Ectodermal cell (in vitro differentiated cells): Measurements from ENCODE around the gene UGT1A8.
"Not testable (repeated sequence)": the region's sequence is repeated elsewhere in the genome, so short reads cannot be mapped to it uniquely, and the experiment has no call there.

Experiments
- H3K27ac ChIP-seq: 2 replicates; pipeline ENCODE4 v1.7.0; 2013; ENCODE audit warnings: mild to moderate bottlenecking, low read depth, low read length; ENCODE audit not compliant: insufficient read depth, poor library complexity, severe bottlenecking
- H3K27me3 ChIP-seq: 2 replicates; pipeline ENCODE4 v1.7.0; 2013; ENCODE audit warnings: mild to moderate bottlenecking, low read length; ENCODE audit not compliant: insufficient read depth, control insufficient read depth, poor library complexity, severe bottlenecking
- H3K36me3 ChIP-seq: one replicate; pipeline ENCODE4 v1.7.0; 2013; ENCODE audit warnings: low read length; ENCODE audit not compliant: control insufficient read depth, insufficient read depth
- H3K4me1 ChIP-seq: one replicate; pipeline ENCODE4 v1.7.0; 2013; ENCODE audit warnings: low read length; ENCODE audit not compliant: control insufficient read depth, insufficient read depth
- H3K4me3 ChIP-seq: 2 replicates; pipeline ENCODE4 v1.7.0; 2013; ENCODE audit warnings: low read depth, low read length, control low read depth; ENCODE audit not compliant: insufficient read depth
- H3K9me3 ChIP-seq: 2 replicates; pipeline ENCODE4 v1.7.0; 2013; ENCODE audit warnings: mild to moderate bottlenecking, low read length, moderate library complexity; ENCODE audit not compliant: control insufficient read depth
- WGBS, 2 experiments: methylation state at CpG; one replicate each; pipeline ENCODE4 v1.1.7; 2013; ENCODE audit warnings: missing lambda C conversion rate in 2 of 2; 5-methylcytosine and 5-hydroxymethylcytosine counted together

Gene UGT1A8

GRCh38 chr2:233597522-233597921 lies 19.9 kb upstream of the UGT1A8 start:
- Histone ChIP-seq H3K9me3 (no peaks in the 10 kb centered on the region), H3K4me3 (no peak overlapping the region), H3K36me3 (no peaks in the 10 kb centered on the region), H3K27me3 (no peaks in the 10 kb centered on the region), H3K27ac (no peak overlapping the region), H3K4me1 (no peaks in the 10 kb centered on the region)
- WGBS, 2 experiments = 100% methylated on average over 1 of the region's 1 CpG

GRCh38 chr2:233598952-233599351 lies 18.5 kb upstream of the UGT1A8 start:
- 88 to 92% methylated on average over 3 of the region's 3 CpGs for WGBS, 2 experiments
- H3K27ac ChIP-seq = no peak overlapping the region
- no peaks in the 10 kb centered on the region for H3K36me3 ChIP-seq
- no peaks in the 10 kb centered on the region for H3K4me1 ChIP-seq
- no peaks in the 10 kb centered on the region for H3K27me3 ChIP-seq
- no peaks in the 10 kb centered on the region for H3K9me3 ChIP-seq
- no peak overlapping the region for H3K4me3 ChIP-seq

GRCh38 chr2:233600386-233600785 lies 17.0 kb upstream of the UGT1A8 start:
- Histone ChIP-seq H3K4me3 (no peak overlapping the region), H3K9me3 (no peaks in the 10 kb centered on the region), H3K36me3 (no peaks in the 10 kb centered on the region), H3K27me3 (no peaks in the 10 kb centered on the region), H3K27ac (no peak overlapping the region), H3K4me1 (no peaks in the 10 kb centered on the region)
- 91 to 99% methylated on average over 2 of the region's 2 CpGs for whole genome bisulfite sequencing, 2 experiments

- Histone ChIP-seq H3K27ac (no peak overlapping the region), H3K36me3 (no peaks in the 10 kb centered on the region), H3K4me3 (no peak overlapping the region), H3K27me3 (no peaks in the 10 kb centered on the region), H3K4me1 (no peaks in the 10 kb centered on the region), H3K9me3 (no peaks in the 10 kb centered on the region)
- 91 to 97% methylated on average over 1 of the region's 1 CpG for WGBS, 2 experiments
Observed at GRCh38 chr2:233602076-233602475, 15.4 kb upstream of the UGT1A8 start.

- H3K27ac ChIP-seq = no peak overlapping the region
- no peaks in the 10 kb centered on the region for H3K4me1 ChIP-seq
- no peaks in the 10 kb centered on the region for H3K36me3 ChIP-seq
- H3K27me3 ChIP-seq = no peaks in the 10 kb centered on the region
- no peaks in the 10 kb centered on the region for H3K9me3 ChIP-seq
- 93 to 95% methylated on average over 4 of the region's 4 CpGs for WGBS, 2 experiments
- H3K4me3 ChIP-seq = no peak overlapping the region
Observed at GRCh38 chr2:233603520-233603919, 13.9 kb upstream of the UGT1A8 start.

GRCh38 chr2:233604826-233605225 lies 12.6 kb upstream of the UGT1A8 start:
- WGBS, 2 experiments = 89 to 92% methylated on average over 3 of the region's 3 CpGs
- H3K36me3 ChIP-seq = no peaks in the 10 kb centered on the region
- no peak overlapping the region for H3K4me3 ChIP-seq
- H3K27ac ChIP-seq = no peak overlapping the region
- H3K27me3 ChIP-seq = no peaks in the 10 kb centered on the region
- no peaks in the 10 kb centered on the region for H3K9me3 ChIP-seq
- H3K4me1 ChIP-seq = no peaks in the 10 kb centered on the region

- no peak overlapping the region for H3K4me3 ChIP-seq
- no peaks in the 10 kb centered on the region for H3K4me1 ChIP-seq
- no peaks in the 10 kb centered on the region for H3K36me3 ChIP-seq
- WGBS, 2 experiments = 82 to 88% methylated on average over 1 of the region's 1 CpG
- H3K27ac ChIP-seq = no peak overlapping the region
- no peaks in the 10 kb centered on the region for H3K9me3 ChIP-seq
- no peaks in the 10 kb centered on the region for H3K27me3 ChIP-seq
Observed at GRCh38 chr2:233605680-233606079, 11.8 kb upstream of the UGT1A8 start.

- 88 to 91% methylated on average over 4 of the region's 4 CpGs for WGBS, 2 experiments
- Histone ChIP-seq H3K9me3 (no peaks in the 10 kb centered on the region), H3K27me3 (no peaks in the 10 kb centered on the region), H3K36me3 (no peaks in the 10 kb centered on the region), H3K4me1 (no peaks in the 10 kb centered on the region), H3K4me3 (no peak overlapping the region), H3K27ac (no peak overlapping the region)
Observed at GRCh38 chr2:233611284-233611683, 6.1 kb upstream of the UGT1A8 start.

GRCh38 chr2:233620204-233620603 lies 2.8 kb downstream of the UGT1A8 start:
- Histone ChIP-seq H3K27ac (no peak overlapping the region), H3K9me3 (no peaks in the 10 kb centered on the region), H3K4me1 (no peaks in the 10 kb centered on the region), H3K36me3 (no peaks in the 10 kb centered on the region), H3K27me3 (no peaks in the 10 kb centered on the region), H3K4me3 (no peak overlapping the region)
- 86 to 91% methylated on average over 3 of the region's 4 CpGs for WGBS, 2 experiments

GRCh38 chr2:233621863-233622262 lies 4.4 kb downstream of the UGT1A8 start:
- H3K4me1 ChIP-seq, H3K27me3 ChIP-seq, H3K27ac ChIP-seq, H3K9me3 ChIP-seq, H3K4me3 ChIP-seq, H3K36me3 ChIP-seq: not testable (repeated sequence)
- 95 to 97% methylated on average over 4 of the region's 5 CpGs for WGBS, 2 experiments

GRCh38 chr2:233627331-233628025 lies 10.0 kb downstream of the UGT1A8 start:
- Histone ChIP-seq H3K4me1 (no peaks in the 10 kb centered on the region), H3K36me3 (no peaks in the 10 kb centered on the region), H3K4me3 (no peak overlapping the region), H3K27me3 (no peaks in the 10 kb centered on the region), H3K9me3 (no peaks in the 10 kb centered on the region), H3K27ac (no peak overlapping the region)
- WGBS, 2 experiments = 74 to 78% methylated on average over 5 of the region's 5 CpGs
